HG03175 (cell line): Measurements from ENCODE around the gene CREB3L1.

Experiments
- ATAC-seq: cut with Tn5 transposase; IDR thresholded peaks from one replicate; pipeline ENCODE4 v1.9.1; 2021; ENCODE audit warnings: mild to moderate bottlenecking, moderate library complexity; ENCODE audit not compliant: unreplicated experiment

The CREB3L1 gene, protein sequence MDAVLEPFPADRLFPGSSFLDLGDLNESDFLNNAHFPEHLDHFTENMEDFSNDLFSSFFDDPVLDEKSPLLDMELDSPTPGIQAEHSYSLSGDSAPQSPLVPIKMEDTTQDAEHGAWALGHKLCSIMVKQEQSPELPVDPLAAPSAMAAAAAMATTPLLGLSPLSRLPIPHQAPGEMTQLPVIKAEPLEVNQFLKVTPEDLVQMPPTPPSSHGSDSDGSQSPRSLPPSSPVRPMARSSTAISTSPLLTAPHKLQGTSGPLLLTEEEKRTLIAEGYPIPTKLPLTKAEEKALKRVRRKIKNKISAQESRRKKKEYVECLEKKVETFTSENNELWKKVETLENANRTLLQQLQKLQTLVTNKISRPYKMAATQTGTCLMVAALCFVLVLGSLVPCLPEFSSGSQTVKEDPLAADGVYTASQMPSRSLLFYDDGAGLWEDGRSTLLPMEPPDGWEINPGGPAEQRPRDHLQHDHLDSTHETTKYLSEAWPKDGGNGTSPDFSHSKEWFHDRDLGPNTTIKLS

DNA sequence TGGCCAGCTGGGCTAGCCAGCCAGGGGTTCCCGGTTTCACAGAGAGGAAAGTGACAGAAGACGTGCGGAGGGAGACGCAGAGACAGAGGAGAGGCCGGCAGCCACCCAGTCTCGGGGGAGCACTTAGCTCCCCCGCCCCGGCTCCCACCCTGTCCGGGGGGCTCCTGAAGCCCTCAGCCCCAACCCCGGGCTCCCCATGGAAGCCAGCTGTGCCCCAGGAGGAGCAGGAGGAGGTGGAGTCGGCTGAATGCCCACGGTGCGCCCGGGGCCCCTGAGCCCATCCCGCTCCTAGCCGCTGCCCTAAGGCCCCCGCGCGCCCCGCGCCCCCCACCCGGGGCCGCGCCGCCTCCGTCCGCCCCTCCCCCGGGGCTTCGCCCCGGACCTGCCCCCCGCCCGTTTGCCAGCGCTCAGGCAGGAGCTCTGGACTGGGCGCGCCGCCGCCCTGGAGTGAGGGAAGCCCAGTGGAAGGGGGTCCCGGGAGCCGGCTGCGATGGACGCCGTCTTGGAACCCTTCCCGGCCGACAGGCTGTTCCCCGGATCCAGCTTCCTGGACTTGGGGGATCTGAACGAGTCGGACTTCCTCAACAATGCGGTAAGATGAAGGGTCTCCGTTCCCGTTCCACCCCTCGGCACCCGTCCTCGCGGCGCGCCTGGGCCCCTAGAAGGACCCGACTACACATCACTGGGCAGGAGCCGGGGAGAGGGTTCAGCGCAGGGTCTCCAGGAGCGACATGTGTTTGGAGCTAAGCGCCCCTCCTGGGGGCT is at the start of gene CREB3L1:
CREB3L1 (plus strand) TSS at position 41 of the 765 bp plus-strand sequence; CDS start at position 491, 450 bp downstream.
- ATAC-seq = no peak

DNA sequence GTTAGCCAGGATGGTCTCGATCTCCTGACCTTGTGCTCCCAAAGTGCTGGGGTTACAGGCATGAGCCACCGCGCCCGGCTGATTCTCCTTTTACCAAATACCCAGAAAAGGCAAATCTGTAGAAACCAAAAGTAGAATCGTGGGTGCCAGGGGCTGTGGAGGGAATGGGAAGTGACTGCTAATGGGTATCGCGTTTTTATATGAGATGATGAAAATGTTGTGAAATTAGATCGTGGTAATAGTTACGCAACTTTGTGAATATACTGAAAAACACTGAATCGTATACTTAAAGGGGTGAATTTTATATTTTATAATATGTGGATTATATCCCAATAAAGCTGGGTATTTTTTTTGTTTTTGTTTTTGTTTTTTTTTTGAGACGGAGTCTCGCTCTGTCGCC is 48.2 kb upstream of the CREB3L1 start:
- ATAC-seq = no peak

DNA sequence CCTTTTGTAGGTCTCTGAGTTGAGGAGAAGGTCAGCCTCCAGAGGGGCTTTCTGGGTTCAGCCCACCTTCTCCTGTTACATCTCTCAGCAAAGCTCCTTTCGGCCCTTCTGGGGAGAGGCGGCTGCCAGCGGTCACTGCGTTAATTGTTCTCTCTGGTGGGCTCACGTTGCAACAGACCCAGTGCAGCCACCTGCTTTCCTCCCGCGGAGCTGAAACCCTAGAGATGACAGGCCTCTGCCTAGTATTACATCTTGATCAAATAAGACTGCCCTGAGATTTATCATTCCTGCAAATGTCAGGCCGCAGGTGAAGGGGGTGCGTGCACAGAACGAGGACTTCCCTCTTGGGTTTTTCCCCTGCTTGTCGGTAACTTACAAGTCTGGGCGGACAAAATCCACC is 43.2 kb upstream of the CREB3L1 start:
- ATAC-seq = no peak

DNA sequence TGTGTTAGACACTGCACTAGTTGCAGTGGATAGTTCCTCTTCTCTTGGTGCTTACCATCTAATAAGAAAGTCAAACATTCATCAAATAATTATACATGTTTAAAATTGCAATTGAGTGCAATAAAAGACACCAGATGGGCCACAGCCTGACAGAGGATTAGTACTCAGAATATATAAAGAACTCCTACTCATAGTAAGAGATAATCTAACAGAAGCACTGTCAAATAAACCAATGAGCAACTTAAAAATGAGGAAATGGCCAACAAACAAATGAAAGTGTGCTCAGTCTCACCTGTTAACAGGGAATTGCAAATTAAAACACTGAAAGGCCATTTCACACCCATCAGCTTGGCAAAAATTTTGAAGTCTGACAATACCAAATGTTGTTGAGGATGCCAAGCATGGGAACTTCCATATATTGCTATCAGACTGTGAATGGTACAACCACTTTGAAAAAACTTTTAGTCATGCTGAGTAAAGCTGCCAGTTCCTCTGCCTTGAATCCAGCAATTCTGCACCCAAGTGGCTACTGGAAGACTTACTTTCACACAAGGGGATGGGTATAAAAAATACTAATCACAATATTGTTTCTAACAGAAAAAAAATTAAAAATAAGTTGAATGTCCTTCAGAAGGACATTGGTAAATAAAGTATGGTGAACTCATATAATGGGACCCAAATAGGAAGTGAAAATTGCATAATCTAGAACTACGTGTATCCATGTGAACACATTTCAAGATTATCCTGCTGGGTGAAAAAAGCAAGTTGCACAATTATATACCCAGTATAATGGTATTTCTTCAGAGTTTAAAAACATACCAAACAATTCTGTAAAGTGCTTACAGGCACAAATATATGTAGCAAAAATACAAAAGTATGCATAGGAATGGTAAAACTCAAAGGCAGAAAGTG is 41.4 kb upstream of the CREB3L1 start:
- ATAC-seq = no peak

- ATAC-seq = no peak
These were observed 40.6 kb upstream of the CREB3L1 start for GRCh38 chr11:46236918-46237247.

GRCh38 chr11:46237248-46238077 is 40.0 kb upstream of the CREB3L1 start:
- no peak for ATAC-seq

- ATAC-seq = no peak
These were observed 39.1 kb upstream of the CREB3L1 start for GRCh38 chr11:46238078-46238966.

DNA sequence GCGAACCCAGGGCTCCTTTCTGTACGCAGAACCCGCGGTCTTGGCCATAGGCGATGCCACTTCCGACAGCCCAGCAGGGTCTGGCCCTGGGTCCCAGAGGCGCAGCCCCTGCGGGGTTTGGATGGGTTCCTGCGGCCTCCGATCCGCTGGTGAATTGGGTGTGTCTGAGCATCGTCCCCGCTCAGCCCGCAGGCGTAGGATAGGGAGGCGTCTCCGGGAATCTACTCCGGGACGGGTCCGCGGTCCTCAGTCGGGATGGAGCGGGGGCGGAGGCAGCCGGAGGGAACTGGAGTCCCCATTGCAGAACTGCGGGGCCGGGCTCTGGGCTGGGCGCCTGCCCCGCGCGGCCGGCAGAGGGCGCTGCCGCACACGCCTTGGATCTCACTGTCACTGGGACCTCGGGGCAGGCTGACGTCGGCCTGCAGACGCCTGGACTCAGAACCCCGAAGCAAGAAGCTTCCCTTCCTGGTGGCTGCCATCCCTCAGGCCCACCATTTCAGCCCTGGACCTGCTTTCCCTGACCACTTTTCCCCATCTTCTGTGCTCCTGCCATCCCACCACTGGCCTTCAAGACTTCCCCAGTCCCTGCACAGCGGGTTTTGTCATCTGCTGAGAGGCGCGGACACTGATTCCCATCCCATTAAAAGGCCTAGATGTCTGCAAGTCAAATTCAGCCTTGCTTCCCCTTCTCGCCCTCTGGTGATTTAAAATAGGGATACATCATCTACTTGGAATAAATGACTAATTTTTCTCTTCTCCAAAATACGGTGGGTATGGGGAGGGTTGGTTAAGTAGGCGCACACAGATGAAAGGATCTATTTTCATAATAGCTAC is 38.3 kb upstream of the CREB3L1 start:
- peak; percentile 74 for ATAC-seq

DNA sequence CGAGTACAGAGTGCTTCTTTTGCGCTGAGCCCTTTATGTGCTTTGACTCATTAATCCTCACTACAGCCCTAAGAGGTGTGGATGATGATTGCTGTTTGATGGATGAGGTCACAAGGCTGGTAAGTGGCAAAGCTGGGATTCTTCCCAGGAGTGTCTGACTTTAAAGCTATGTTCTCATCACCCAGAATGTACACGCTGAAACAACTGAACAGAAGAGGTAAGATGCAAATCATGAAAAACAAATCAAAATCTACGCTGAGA is 37.7 kb upstream of the CREB3L1 start:
- ATAC-seq = no peak

GRCh38 chr11:46240371-46240770 is 37.1 kb upstream of the CREB3L1 start:
- no peak for ATAC-seq

DNA sequence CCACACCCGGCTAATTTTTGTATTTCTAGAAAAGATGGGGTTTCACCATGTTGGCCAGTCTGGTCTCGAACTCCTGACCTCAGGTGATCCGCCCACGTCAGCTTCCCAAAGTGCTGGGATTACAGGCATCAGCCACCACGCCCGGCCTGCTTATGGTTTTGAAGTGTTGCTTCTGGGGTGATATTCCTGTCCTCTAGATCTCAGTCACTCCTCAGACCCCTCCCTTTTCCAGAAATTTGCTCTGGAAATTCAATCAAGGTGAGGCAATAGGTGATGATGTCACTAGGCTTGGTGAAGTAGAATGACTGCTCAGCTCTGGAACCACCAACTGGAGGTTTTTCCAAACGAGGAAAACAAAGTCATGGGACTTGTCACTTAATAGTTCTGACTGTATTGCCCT is 36.6 kb upstream of the CREB3L1 start:
- no peak for ATAC-seq

- ATAC-seq = no peak
These were observed 35.2 kb upstream of the CREB3L1 start for GRCh38 chr11:46242041-46242951.

GRCh38 chr11:46242952-46243795 is 34.3 kb upstream of the CREB3L1 start:
- ATAC-seq = peak; percentile 74

DNA sequence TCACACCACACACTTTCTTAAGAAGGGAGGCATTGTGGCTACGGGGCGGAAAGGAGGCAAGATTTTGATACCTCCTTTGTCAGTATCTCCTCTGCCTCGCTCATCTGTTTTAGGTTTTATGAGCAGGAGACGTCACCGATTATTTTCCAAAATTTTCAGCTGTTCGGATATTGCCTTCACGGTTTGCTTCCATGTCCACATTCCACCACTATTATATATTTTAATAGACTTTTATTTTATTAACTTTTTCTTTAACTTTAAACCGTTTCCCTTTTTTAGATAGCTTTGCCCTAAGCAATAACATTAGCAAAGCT is 33.7 kb upstream of the CREB3L1 start:
- no peak for ATAC-seq

DNA sequence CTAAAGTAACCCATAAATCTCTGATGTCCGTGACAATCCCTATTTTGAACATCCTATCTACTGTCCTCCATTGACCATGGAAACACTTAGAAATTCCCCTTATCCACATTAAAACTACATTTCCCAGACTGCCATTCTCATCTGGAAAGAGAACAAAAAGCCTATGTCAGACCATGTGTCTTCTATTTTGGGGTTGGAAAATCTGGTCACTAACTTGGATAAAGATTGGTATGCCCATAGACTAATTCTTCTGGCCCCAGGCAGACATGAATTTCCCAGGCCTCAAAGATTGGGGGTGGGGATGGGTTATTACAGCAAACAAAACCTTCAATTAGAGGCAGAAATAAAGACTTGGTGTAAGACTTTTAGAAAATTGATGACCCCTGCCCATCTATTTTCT is 30.9 kb upstream of the CREB3L1 start:
- no peak for ATAC-seq

GRCh38 chr11:46247090-46247489 is 30.4 kb upstream of the CREB3L1 start:
- ATAC-seq = no peak

DNA sequence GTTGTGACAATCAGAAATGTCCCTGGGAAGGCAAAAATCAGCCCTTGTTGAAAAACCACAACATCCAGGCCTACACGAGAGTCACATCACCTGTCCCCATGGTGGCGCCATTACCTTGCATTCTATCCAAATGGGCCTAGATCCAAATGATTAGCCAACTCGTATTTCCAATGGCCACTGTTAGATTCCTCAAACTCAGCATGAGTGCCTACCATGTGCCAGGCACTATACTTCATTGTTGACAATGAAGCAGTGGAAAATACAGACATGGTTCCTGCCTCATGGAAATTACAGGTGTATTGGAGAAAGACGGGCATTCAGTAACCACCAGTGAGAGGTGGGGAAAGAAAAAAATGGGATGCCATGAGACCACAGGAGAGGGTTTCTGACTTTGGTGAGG is 29.8 kb upstream of the CREB3L1 start:
- no peak for ATAC-seq
